ENCODE results near the gene CAMK1D.
A peak's percentile ranks its signal among the peaks of the same experiment; 100 is the strongest.
"Not testable (repeated sequence)": the region's sequence is repeated elsewhere in the genome, so short reads cannot be mapped to it uniquely, and the experiment has no call there.

CAMK1D gene

GRCh38 chr10:12431151-12432101 lies 82.1 kb downstream of the CAMK1D start:
- no peak for DNase-seq

GRCh38 chr10:12432402-12433189 lies 83.2 kb downstream of the CAMK1D start:
- DNase-seq = peak; percentile 64

GRCh38 chr10:12434277-12434676 lies 84.9 kb downstream of the CAMK1D start:
- DNase-seq = peak; percentile 9

- DNase-seq = not testable (repeated sequence)
Observed at GRCh38 chr10:12434677-12435076, 85.3 kb downstream of the CAMK1D start.

- peak; percentile 17 for DNase-seq
Observed at GRCh38 chr10:12435348-12435747, 86.0 kb downstream of the CAMK1D start.

GRCh38 chr10:12438919-12439692 lies 89.8 kb downstream of the CAMK1D start:
- no peak for DNase-seq

- not testable (repeated sequence) for DNase-seq
Observed at GRCh38 chr10:12439767-12440166, 90.4 kb downstream of the CAMK1D start.

- DNase-seq = no peak
Observed at GRCh38 chr10:12443026-12443425, 93.7 kb downstream of the CAMK1D start.

- DNase-seq = no peak
Observed at GRCh38 chr10:12444981-12445700, 95.8 kb downstream of the CAMK1D start.

GRCh38 chr10:12445701-12446334 lies 96.5 kb downstream of the CAMK1D start:
- DNase-seq = no peak

GRCh38 chr10:12448340-12448728 lies 99.0 kb downstream of the CAMK1D start:
- no peak for DNase-seq

- DNase-seq = no peak
Observed at GRCh38 chr10:12448729-12449391, 99.5 kb downstream of the CAMK1D start.

- no peak for DNase-seq
Observed at GRCh38 chr10:12455318-12455717, 106.0 kb downstream of the CAMK1D start.

GRCh38 chr10:12455766-12456165 lies 106.4 kb downstream of the CAMK1D start:
- DNase-seq = no peak

GRCh38 chr10:12459340-12459739 lies 110.0 kb downstream of the CAMK1D start:
- DNase-seq = no peak

GRCh38 chr10:12459762-12460161 lies 110.4 kb downstream of the CAMK1D start:
- no peak for DNase-seq

GRCh38 chr10:12463459-12463838 lies 114.1 kb downstream of the CAMK1D start:
- DNase-seq = no peak

GRCh38 chr10:12465385-12466136 lies 116.2 kb downstream of the CAMK1D start:
- DNase-seq = no peak

- no peak for DNase-seq
Observed at GRCh38 chr10:12466704-12467305, 117.5 kb downstream of the CAMK1D start.

- peak; percentile 5 for DNase-seq
Observed at GRCh38 chr10:12469345-12469744, 120.0 kb downstream of the CAMK1D start.

Data from DMS79 treated with DMSO at 0.1 percent for 48 hours (cell line).